SW480 (cell line): ENCODE results near the gene GRIPAP1.

Experiments
- DNase-seq: peaks from one replicate; pipeline ENCODE4 v3.0.0-alpha.2; 2016; ENCODE audit warnings: low spot score

The GRIPAP1 gene

DNA sequence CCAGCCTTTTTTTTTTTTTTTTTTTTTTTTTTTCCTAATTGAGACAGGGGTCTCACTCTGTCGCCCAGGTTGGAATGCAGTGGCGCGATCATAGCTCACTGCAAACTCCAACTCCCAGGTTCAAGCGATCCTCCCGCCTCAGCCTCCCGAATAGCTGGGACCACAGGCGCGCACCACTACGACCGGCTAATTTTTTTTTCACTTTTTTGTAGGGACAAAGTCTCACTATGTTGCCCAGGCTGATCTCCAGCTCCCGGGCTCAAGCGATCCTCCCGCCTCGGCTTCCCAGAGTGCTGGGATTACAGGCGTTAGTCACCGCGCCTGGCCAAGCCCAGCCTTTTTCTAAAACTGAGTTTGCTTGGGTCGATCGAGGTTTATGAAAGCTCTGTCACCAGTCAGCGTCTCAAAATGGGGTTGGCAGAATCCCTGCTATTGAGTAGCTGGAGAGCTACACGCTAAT is 43.4 kb downstream of the GRIPAP1 start:
- DNase-seq = peak; percentile 35

- DNase-seq = peak; percentile 98
Measured at GRCh38 chrX:48957827-48958634, 44.0 kb downstream of the GRIPAP1 start.

DNA sequence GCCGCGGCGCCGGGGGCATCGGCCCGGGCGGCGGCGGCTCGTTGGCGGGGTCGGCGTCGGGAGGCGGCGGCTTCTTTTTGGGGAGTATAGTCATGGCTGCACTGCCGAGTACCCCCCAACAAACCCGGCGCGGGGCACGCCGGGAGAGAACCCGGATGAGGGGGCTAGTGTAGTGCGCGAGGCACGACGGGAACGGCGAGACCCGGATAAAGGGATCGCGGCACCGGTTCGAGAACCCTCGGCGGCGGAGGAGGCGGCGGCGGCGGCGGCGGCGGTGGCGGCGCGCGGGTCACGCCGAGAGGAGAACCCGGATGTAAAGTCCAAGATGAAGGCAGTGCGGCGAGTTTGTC is 44.6 kb downstream of the GRIPAP1 start, which contains the start of gene OTUD5:
Gene OTUD5 (minus strand): TSS at position 131 of the 350 bp plus-strand sequence. CDS start 37 bp downstream, at position 94.
- no peak for DNase-seq

DNA sequence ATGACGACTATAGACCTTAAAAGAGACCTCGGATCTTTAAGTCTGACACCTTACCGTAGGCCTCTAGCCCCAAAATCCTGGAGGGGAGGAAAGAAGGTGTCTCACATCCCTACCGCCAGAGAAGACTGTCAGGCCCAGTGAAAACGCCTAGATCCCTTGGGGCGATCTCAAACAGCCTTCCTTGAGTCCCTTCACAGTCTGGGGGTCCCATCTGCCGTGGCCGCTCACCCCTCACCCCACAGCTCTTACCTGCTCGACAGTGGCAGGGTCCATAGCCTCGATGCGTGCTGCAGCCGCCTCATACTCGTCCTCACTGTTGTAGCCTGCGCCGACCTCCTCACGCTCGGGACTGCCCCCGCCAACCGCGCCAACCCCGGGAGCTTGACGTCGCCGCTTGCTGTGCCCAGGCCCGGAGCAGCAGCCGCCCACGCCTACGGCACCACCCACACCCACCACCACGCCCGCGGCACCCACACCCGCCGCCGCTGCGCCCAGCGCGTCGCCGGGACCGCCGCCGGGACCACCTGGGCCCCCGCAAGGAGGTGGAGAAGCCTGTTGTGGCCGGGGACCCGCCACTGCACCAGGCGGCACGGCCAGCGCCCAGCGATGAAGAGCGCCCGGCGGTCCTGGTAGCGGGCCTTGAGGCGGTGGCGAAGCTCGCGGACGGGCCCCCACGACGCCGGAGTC is 45.2 kb downstream of the GRIPAP1 start:
- DNase-seq = no peak

- no peak for DNase-seq
Measured at GRCh38 chrX:48948589-48948988, 53.5 kb downstream of the GRIPAP1 start.

DNA sequence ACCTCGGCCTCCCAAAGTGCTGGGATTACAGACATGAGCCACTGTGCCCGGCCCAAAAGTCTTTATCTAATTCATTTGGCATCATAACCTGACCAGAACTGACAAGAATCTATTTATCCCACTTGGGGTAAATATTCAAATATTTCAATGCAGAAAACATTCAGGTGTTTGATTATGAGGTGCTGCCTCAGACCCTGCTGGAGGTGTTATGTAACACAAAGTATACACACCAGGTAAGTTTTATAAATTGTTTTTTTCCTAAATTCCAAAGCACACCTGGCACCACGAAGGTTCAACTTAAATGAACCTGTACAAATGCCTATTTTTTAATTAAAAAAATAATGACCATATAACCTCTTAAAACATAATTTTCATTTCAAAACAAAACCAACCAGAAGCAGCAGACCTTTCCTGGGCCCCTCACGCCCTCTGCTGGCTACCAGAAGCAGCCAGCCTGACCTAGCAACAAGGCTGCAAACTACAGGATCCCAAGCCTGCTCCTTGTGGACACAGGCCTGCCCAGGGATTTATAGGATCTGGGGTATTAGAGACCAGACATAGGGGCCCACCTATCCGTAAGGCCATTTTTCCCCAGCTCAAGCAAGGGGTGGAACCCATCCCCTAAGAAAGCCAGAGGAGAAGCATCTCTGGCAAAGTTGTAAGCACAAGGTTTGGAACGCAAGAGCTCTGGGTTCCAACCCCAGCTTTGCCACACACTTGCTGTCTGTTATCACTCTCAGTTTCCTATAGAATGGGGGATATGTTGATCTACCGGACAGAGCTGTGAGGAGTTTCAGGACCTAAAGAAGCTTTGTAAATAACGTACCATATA is 56.3 kb downstream of the GRIPAP1 start:
- peak; percentile 44 for DNase-seq

- no peak for DNase-seq
Measured at GRCh38 chrX:48942895-48943294, 59.2 kb downstream of the GRIPAP1 start.

DNA sequence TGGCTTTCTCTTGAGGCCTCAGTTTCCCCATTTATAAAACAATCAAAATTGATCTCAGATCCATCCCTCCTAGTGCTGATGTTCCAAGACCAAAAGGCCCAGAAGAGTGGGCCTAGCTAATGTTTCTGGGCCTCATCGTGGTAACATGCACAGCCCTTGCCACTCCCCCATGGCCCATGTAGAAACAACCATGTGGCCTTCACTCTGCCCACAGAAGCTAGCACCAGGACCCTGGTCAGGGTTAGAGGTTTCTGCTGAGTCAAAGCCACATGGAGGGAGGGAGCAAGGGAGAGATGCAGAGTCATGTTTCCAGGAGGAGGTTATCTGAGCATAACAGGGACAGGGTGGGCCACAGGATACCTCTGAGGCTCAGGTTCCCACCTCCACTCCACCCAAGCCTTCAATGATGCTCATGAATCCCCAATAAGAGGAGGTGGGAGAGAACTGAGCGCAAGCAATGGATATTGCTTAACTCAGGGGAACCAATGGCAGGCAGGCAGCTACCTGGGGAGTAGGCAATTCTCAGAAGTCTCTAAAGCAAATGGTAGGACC is 61.6 kb downstream of the GRIPAP1 start:
- DNase-seq = no peak

DNA sequence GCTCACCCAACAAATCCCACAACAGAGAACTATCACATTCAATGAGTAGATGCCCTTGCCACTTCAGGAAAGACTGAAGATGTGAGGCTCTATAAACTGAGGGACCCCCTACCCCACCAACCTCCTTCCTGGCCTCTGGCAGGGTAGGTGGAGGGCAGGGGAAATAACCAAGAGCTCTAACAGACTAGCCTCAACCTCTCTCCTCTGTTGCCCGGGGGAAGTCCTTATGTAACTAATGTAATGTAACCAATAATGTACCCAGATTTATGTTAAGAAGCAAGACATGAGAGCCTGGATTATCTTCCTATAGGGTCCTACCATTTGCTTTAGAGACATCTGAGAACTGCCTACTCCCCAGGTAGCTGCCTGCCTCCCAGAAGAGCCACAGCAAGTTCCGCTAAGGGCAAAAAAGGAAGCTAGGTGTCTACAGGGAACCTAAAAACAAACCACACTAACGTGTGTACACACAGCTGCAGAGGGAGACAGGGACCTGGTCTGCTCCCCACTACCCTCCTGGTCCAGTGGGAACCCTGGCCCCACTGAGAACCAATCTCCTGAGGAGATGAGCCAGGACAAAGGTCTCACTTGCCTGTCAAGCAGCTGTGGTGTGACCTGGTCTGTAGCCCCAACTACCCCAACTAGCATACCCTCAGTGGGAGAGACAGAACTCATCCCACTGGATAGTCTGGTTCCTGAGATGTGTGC is 62.4 kb downstream of the GRIPAP1 start:
- DNase-seq = no peak

DNA sequence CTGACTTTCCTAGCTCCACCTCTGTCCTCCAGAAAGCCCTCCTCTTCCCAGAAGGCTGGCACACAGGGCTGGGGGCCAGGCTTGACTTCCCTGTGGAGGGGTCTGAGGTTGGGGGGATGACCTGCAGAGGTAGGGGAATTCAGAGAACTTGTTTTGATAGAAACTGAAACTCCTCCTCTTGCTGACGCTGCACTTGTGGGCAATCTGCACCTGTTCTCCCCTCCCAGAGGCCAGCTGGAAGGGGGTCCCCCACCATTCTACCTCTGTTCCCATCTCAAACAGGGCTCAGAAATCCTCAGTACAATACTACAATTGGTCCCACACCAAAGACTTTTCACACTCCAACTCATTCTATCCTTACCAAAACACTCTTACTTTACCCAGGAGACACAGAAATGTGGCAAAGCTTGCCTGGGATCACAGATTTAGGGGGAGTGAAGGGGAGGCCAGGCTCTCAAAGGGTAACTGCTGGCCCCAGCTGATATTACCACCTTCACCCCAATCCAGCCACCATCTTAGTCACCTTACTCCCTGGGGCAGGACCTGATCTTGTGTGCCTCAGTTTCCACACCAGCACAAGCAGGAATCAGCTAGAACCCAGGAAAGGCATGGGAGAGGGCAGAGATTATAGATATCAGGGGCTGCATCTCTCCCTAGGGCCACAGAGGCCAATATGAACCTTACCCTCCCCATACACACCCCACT is 63.2 kb downstream of the GRIPAP1 start:
- DNase-seq = no peak

DNA sequence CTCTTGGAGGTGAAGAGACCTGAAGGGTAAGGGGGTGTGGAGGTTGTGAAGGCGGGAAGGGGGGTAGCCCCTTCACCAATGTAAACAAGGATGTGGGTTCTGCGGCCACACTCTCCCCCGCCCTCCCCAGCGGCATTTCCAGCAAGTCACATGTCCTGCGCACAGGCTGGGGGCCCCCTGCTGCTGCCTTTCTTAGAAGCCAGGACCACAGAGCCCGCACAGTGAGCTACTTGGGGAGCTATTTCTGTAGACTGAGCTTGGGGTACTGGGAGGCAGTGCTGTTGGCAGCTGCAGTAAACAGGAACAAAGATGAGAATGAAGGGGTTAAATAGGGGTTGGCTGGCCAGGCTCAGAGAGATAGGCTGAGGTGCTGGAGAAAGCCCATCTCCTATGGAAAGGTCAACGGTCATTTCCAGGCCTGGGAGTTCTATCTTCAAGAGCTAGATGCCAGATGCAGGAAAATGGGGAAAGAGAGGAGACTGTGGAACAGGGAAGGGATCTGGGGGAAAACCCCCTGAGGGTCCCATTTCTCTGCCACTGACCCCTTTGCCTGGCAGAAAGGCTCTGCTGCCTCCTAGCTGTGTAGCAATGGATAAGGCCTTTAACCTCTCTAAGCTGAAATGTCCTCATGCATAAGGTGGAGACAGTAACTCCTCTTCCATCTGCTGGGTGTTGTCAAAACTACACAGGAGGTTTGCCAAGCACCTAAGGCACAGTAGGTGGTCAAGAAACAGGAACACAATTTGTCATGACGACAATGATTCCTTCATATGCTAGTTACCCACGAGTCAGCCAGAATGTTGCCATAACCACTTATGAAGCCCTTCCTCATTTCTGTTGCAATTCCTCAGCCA is 64.8 kb downstream of the GRIPAP1 start:
- DNase-seq = no peak

- DNase-seq = no peak
Measured at GRCh38 chrX:48936429-48937053, 65.5 kb downstream of the GRIPAP1 start.

DNA sequence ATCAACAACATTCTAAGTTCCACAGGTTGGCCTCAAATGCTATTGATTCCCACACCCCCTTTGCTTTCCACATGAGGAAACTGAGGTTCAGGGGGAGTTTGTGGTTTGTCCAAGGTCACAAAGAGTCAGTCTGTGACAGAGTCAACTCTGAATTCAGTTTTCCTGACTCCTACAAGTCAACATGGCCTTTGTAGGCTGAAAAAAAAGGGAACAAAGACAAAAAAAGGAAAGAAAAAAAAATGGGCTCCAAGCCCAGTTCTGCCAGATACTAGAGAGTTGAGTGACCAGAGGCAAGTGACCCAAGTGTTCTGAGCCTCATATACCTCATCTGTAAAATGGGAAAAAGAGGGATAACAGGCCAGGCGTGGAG is 66.8 kb downstream of the GRIPAP1 start:
- DNase-seq = no peak

GRCh38 chrX:48934581-48935300 is 67.3 kb downstream of the GRIPAP1 start:
- no peak for DNase-seq

DNA sequence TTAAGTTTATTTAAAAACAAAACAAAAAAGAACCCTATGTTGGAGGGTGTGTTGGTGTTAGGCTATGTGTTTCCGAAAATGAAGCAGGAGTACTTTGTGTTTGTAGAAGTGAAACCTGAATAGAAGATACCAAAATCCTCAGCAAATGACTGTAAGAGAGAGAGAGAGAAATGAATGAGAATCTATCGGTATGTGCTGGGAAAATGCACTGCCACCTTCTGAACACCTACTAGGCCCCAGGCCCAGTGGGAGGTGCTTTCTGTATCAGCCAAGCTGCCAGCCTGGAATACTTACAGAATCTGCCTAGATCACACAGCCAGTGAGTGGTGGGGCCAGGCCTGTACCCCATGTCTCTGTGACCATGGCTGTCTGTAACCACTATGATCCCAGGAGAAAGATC is 68.3 kb downstream of the GRIPAP1 start:
- DNase-seq = no peak

DNA sequence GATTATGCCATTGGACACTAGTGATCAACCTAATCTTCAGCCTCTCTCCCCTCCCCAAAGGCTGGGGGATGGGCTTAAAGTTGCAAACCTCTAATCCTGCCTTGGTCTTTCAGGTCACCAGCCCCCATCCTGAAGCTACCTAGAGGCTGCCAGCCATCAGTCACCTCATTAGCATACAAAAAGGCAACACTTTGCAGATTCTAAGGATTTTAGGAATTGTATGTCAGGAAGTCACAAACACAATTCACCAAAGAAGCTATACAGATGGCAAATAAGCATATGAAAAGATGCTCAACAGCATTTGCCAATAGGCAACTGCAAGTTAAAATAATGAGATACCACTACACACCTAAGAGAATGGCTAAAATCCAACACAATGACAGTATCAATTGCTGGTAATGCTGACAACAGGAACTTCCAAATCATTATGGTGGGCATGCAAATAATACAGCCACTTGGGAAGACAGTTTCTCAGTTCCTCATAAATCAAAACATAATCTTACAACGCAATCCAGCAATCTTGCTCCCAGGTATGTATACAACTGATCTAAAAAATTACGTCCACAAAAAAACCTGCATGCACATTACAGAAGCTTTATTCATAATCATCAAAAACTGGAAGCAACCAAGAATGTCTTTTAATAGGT is 74.2 kb downstream of the GRIPAP1 start:
- no peak for DNase-seq

GRCh38 chrX:48927123-48927522 is 74.9 kb downstream of the GRIPAP1 start:
- DNase-seq = no peak

- DNase-seq = no peak
Measured at GRCh38 chrX:48924270-48924669, 77.8 kb downstream of the GRIPAP1 start.
